Measurements from ENCODE around the gene HPS4. TPM values are rescaled to one million over a fixed set of nuclear protein-coding genes. Genes with fewer than 3 reads are reported as not detected.
A peak's percentile ranks its signal among the peaks of the same experiment; 100 is the strongest.

The HPS4 gene
- total RNA-seq, 2 donors from 2014 or later, result 28.3 to 42.5 TPM

- ATAC-seq (no peak), DNase-seq (no peak)
- Histone ChIP-seq H3K27me3 (no peaks in the 10 kb centered on the region), H3K36me3 (replicated peaks in 1 of 2; ENCODE audit: insufficient read depth in 1 of 2, low read depth in 2 of 2) (no peaks in the 10 kb centered on the region), H3K4me1 (peaks cover 63% of the 10 kb centered on the region), H3K9me3 (no peaks in the 10 kb centered on the region), H3K27ac (peak overlapping the region in 3 of 4 donors; percentile 82 to 88 (median 83)), H3K4me3 (no peak overlapping the region)
- 81 to 87% methylated on average over 5 of the region's 5 CpGs for WGBS, 2 donors
- no peak for TF ChIP-seq POLR2A (IDR thresholded peaks at IDR 0.05)
- TF ChIP-seq CTCF (IDR thresholded peaks at IDR 0.05), result no peak
- intact Hi-C loops (cut with DNase I), result no loop called here
Observed at GRCh38 chr22:26517429-26517828, 33.8 kb upstream of the HPS4 start.

- 28 to 50% methylated on average over 1 of the region's 1 CpG for WGBS, 2 donors
- DNase-seq (peak in 3 of 4 donors; percentile 52 to 62 (median 61)), ATAC-seq (peak; percentile 25)
- Histone ChIP-seq H3K27ac (peak overlapping the region in 3 of 4 donors; percentile 82 to 88 (median 83)), H3K4me1 (peaks cover 67% of the 10 kb centered on the region), H3K36me3 (replicated peaks in 1 of 2; ENCODE audit: insufficient read depth in 1 of 2, low read depth in 2 of 2) (no peaks in the 10 kb centered on the region), H3K4me3 (no peak overlapping the region), H3K27me3 (no peaks in the 10 kb centered on the region), H3K9me3 (no peaks in the 10 kb centered on the region)
- TF ChIP-seq CTCF (IDR thresholded peaks at IDR 0.05) (no peak), POLR2A (IDR thresholded peaks at IDR 0.05) (no peak)
- intact Hi-C loops (cut with DNase I), result no loop called here
Observed at GRCh38 chr22:26516503-26516902, 32.9 kb upstream of the HPS4 start.

GRCh38 chr22:26515931-26516330 lies 32.3 kb upstream of the HPS4 start:
- 62 to 68% methylated on average over 3 of the region's 3 CpGs for WGBS, 2 donors
- Histone ChIP-seq H3K4me3 (no peak overlapping the region), H3K36me3 (replicated peaks in 1 of 2; ENCODE audit: insufficient read depth in 1 of 2, low read depth in 2 of 2) (no peaks in the 10 kb centered on the region), H3K4me1 (peaks cover 73% of the 10 kb centered on the region), H3K9me3 (no peaks in the 10 kb centered on the region), H3K27me3 (no peaks in the 10 kb centered on the region), H3K27ac (peak overlapping the region in 3 of 4 donors; percentile 82 to 88 (median 83))
- intact Hi-C loops (cut with DNase I), result no loop called here
- no peak for ATAC-seq
- no peak for DNase-seq
- no peak for TF ChIP-seq CTCF (IDR thresholded peaks at IDR 0.05)
- no peak for TF ChIP-seq POLR2A (IDR thresholded peaks at IDR 0.05)

- H3K27ac ChIP-seq, result peak overlapping the region in 3 of 4 donors; percentile 82 to 88 (median 83)
- no peak overlapping the region for H3K4me3 ChIP-seq
- no peak for ATAC-seq
- peak in 1 of 3 donors; percentile 14 for TF ChIP-seq POLR2A (IDR thresholded peaks at IDR 0.05)
- no peak for TF ChIP-seq CTCF (IDR thresholded peaks at IDR 0.05)
- no peaks in the 10 kb centered on the region for H3K27me3 ChIP-seq
- 45 to 59% methylated on average over 12 of the region's 12 CpGs for WGBS, 2 donors
- H3K36me3 ChIP-seq (replicated peaks in 1 of 2; ENCODE audit: insufficient read depth in 1 of 2, low read depth in 2 of 2), result peaks cover 0 to 5% of the 10 kb centered on the region in 2 donors
- peak in 2 of 4 donors; percentile 37 to 61 for DNase-seq
- intact Hi-C loops (cut with DNase I), result no loop called here
- no peaks in the 10 kb centered on the region for H3K9me3 ChIP-seq
- H3K4me1 ChIP-seq, result peaks cover 76% of the 10 kb centered on the region
Observed at GRCh38 chr22:26514419-26515161, 31.0 kb upstream of the HPS4 start.

- TF ChIP-seq CTCF (IDR thresholded peaks at IDR 0.05) (no peak), POLR2A (IDR thresholded peaks at IDR 0.05) (no peak)
- no peak for DNase-seq
- Histone ChIP-seq H3K4me1 (peaks cover 70% of the 10 kb centered on the region), H3K9me3 (no peaks in the 10 kb centered on the region), H3K27ac (peak overlapping the region in 3 of 4 donors; percentile 82 to 88 (median 83)), H3K36me3 (replicated peaks in 1 of 2; ENCODE audit: insufficient read depth in 1 of 2, low read depth in 2 of 2) (peaks cover 0 to 11% of the 10 kb centered on the region in 2 donors), H3K27me3 (no peaks in the 10 kb centered on the region), H3K4me3 (no peak overlapping the region)
- intact Hi-C loops (cut with DNase I), result no loop called here
- ATAC-seq, result no peak
- 14 to 18% methylated on average over 1 of the region's 1 CpG for WGBS, 2 donors
Observed at GRCh38 chr22:26513838-26514237, 30.3 kb upstream of the HPS4 start.

All from body of pancreas (tissue), 4 donors.